ENCODE data around the gene DGLUCY.
"Not testable (repeated sequence)": the region's sequence is repeated elsewhere in the genome, so short reads cannot be mapped to it uniquely, and the experiment has no call there.

DGLUCY gene, protein sequence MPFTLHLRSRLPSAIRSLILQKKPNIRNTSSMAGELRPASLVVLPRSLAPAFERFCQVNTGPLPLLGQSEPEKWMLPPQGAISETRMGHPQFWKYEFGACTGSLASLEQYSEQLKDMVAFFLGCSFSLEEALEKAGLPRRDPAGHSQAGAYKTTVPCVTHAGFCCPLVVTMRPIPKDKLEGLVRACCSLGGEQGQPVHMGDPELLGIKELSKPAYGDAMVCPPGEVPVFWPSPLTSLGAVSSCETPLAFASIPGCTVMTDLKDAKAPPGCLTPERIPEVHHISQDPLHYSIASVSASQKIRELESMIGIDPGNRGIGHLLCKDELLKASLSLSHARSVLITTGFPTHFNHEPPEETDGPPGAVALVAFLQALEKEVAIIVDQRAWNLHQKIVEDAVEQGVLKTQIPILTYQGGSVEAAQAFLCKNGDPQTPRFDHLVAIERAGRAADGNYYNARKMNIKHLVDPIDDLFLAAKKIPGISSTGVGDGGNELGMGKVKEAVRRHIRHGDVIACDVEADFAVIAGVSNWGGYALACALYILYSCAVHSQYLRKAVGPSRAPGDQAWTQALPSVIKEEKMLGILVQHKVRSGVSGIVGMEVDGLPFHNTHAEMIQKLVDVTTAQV

GRCh38 chr14:91113829-91114078, at the start of gene DGLUCY:
DGLUCY (plus strand) TSS chr14:91114073; CDS start chr14:91160295, 46,222 bp downstream.
- H3K4me3 Mint-ChIP-seq: peak within 1 kb of the TSS; percentile 96 to 98
- peak; percentile 84 to 87 for ATAC-seq (replicated peaks)
- H3K27me3 Mint-ChIP-seq: no peaks in the 10 kb centered on the region
- H3K9me3 Mint-ChIP-seq: no peaks in the 10 kb centered on the region
- no peak for DNase-seq
- peaks cover 19 to 30% of the 10 kb centered on the region in 2 donors for H3K36me3 Mint-ChIP-seq
- H3K4me1 Mint-ChIP-seq: peaks cover 24 to 53% of the 10 kb centered on the region in 2 donors
- H3K27ac Mint-ChIP-seq: peak within 1 kb of the TSS; percentile 95

- H3K4me1 Mint-ChIP-seq: peaks cover 24 to 41% of the 10 kb centered on the region in 2 donors
Observed at GRCh38 chr14:91065266-91065665, 48.6 kb upstream of the DGLUCY start.

DNA sequence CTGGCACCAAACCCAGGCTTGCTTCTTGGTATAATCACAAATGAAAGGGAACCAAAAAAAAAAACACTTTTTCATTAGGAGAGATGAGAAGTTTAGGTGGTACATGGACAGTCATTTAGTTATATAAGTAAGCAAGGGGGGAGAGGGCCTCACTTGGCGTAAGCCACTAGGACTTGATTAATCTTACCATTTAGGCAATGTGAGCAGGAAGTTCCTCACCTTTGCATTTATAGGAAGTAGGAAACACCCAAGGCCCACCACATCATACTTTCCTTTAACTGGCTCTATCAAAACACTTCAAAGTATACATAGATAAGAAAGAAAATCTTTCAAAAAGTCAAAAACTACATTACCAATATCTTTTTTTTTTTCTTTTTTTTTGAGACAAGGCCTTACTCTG, 46.7 kb upstream of the DGLUCY start:
- Mint-ChIP-seq H3K27ac (peak overlapping the region; percentile 67), H3K36me3 (peaks cover 5 to 7% of the 10 kb centered on the region in 2 donors), H3K4me1 (peaks cover 26 to 41% of the 10 kb centered on the region in 2 donors), H3K9me3 (peaks cover 7 to 11% of the 10 kb centered on the region in 2 donors), H3K4me3 (no peak overlapping the region), H3K27me3 (no peaks in the 10 kb centered on the region)
- peak; percentile 64 to 73 for ATAC-seq (replicated peaks)
- no peak for DNase-seq

More at GRCh38 chr14:91065266-91065665, 48.6 kb upstream of the DGLUCY start:
- Mint-ChIP-seq H3K4me3 (no peak overlapping the region), H3K9me3 (peaks cover 5 to 7% of the 10 kb centered on the region in 2 donors), H3K27ac (peak overlapping the region; percentile 38), H3K36me3 (peaks cover under 1 to 6% of the 10 kb centered on the region in 2 donors), H3K27me3 (no peaks in the 10 kb centered on the region)
- DNase-seq: no peak
- ATAC-seq (replicated peaks): no peak

DNA sequence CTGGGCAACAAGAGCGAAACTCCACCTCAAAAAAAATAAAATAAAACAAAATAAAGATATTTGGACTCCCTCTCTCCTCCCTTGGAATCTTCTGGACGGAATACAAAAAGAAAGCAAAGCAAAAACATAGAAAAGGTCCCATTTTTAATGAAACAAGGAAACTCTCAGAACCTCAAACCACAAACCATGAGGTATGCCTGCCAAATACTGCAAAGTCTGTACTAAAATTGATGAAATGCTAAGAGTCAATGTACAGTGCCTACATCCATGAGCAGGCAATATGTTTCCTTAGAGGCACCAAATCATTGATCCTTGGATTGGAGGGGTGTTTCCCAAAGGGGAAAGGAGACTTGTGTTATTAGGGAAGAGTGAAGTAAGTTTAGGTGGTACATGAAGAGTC, 45.2 kb upstream of the DGLUCY start:
- no peak for DNase-seq
- H3K4me1 Mint-ChIP-seq: peaks cover 22 to 31% of the 10 kb centered on the region in 2 donors
- peaks cover 2 to 8% of the 10 kb centered on the region in 2 donors for H3K9me3 Mint-ChIP-seq
- ATAC-seq (replicated peaks): no peak
- no peak overlapping the region for H3K27ac Mint-ChIP-seq
- H3K27me3 Mint-ChIP-seq: no peaks in the 10 kb centered on the region
- H3K36me3 Mint-ChIP-seq: peaks cover 4 to 5% of the 10 kb centered on the region in 2 donors
- no peak overlapping the region for H3K4me3 Mint-ChIP-seq

GRCh38 chr14:91070572-91070971, 43.3 kb upstream of the DGLUCY start:
- Mint-ChIP-seq H3K27ac (no peak overlapping the region), H3K9me3 (peaks cover 1 to 5% of the 10 kb centered on the region in 2 donors), H3K36me3 (peaks cover 1 to 5% of the 10 kb centered on the region in 2 donors), H3K27me3 (no peaks in the 10 kb centered on the region), H3K4me1 (peaks cover 16 to 26% of the 10 kb centered on the region in 2 donors), H3K4me3 (no peak overlapping the region)
- ATAC-seq (replicated peaks): no peak
- no peak for DNase-seq

DNA sequence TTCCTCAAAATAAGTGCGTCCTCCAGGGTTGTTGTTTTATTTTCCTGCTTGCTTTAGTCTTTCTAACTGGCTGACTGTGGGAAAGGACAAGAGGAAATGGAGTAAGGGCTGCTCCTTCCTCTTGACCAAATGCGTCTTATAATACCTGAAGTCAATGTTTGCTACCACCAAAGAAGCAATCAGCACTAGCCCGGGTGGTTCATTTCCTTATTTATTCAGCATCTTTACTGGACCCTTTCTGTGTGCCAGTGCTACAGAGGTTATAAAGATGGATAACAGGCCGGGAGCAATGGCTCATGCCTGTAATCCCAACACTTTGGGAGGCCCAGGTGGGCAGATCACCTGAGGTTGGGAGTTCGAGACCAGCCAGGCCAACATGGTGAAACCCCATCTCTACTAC, 38.3 kb upstream of the DGLUCY start:
- no peaks in the 10 kb centered on the region for H3K27me3 Mint-ChIP-seq
- peaks cover 0 to 2% of the 10 kb centered on the region in 2 donors for H3K36me3 Mint-ChIP-seq
- H3K4me1 Mint-ChIP-seq: peaks cover 7% of the 10 kb centered on the region in 2 donors
- H3K27ac Mint-ChIP-seq: no peak overlapping the region
- no peak overlapping the region for H3K4me3 Mint-ChIP-seq
- H3K9me3 Mint-ChIP-seq: peaks cover 0 to 2% of the 10 kb centered on the region in 2 donors
- DNase-seq (no peak), ATAC-seq (replicated peaks) (no peak)

DNA sequence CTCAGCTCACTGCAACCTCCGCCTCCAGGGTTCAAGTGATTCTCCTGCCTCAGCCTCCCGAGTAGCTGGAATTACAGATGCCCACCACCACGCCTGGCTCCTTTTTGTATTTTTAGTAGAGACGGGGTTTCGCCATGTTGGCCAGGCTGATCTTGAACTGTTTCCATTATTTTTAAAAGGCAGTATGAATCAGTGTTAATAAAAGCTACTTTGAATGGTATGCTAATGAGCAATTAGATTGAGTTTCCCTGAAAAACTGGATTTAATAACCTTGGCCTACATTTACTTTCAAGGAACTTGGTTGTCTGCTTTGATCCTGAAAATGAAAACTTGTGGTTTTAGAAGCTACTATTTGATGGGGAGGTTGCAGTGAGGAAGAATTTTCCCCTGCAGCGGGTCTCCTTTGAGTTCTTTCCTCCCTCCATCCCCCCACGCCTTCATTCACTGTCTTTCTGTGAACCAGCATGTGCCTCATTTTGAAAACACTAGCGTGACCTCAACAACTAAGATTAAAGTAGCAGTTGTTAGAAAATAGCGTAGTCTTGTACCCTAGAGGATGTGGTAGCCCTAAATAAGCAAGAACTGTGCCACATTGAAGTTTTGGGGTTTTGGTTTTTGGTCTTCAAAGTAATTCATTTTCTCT, 35.7 kb upstream of the DGLUCY start:
- peaks cover 6 to 7% of the 10 kb centered on the region in 2 donors for H3K4me1 Mint-ChIP-seq
- DNase-seq (no peak), ATAC-seq (replicated peaks) (peak; percentile 76 to 84)
- peaks cover 0 to 4% of the 10 kb centered on the region in 2 donors for H3K36me3 Mint-ChIP-seq
- H3K27me3 Mint-ChIP-seq: no peaks in the 10 kb centered on the region
- H3K27ac Mint-ChIP-seq: peak overlapping the region; percentile 20
- H3K4me3 Mint-ChIP-seq: peak overlapping the region in 1 of 2 donors; percentile 22
- H3K9me3 Mint-ChIP-seq: no peaks in the 10 kb centered on the region

DNA sequence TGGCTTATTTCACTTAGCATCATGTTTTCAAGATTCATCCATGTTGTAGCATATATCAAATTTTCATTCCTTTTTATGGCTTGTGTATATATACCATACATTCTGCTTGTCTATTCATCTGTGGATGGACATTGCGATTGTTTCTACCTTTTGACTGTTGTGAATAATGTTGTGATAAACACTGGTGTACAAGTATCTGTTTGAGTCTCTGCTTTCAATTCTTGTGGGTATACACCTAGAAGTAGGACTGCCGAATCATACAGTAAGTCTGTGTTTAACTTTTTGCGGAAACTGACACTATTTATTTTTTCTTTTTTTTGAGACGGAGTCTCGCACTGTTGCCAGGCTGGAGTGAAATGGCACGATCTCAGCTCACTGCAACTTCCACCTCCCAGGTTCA, 33.8 kb upstream of the DGLUCY start:
- Mint-ChIP-seq H3K36me3 (peaks cover 0 to 4% of the 10 kb centered on the region in 2 donors), H3K4me3 (no peak overlapping the region), H3K4me1 (peaks cover 6 to 7% of the 10 kb centered on the region in 2 donors), H3K9me3 (no peaks in the 10 kb centered on the region), H3K27ac (no peak overlapping the region), H3K27me3 (no peaks in the 10 kb centered on the region)
- ATAC-seq (replicated peaks) (no peak), DNase-seq (no peak)

DNA sequence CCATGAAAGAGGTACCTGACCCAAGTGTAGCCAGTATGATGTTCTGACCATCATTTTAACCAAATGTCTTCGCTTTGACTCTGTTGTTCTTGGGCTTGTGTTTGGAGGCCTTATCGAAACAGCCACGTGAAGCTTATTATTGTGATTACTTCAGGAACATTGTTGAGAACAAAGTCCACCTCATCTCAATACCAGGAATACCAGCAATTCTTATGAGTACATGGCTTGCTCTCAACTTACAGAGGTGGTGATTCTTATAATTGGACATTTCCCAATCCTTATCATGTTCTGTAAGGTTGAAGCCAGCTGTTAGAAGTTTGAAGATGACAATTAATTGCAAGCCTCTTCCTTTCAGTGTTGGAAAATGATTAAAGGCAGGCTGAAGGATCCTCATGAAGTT, 31.6 kb upstream of the DGLUCY start:
- H3K9me3 Mint-ChIP-seq: no peaks in the 10 kb centered on the region
- peaks cover 6 to 13% of the 10 kb centered on the region in 2 donors for H3K4me1 Mint-ChIP-seq
- no peak overlapping the region for H3K4me3 Mint-ChIP-seq
- H3K36me3 Mint-ChIP-seq: peaks cover 0 to 4% of the 10 kb centered on the region in 2 donors
- no peak overlapping the region for H3K27ac Mint-ChIP-seq
- ATAC-seq (replicated peaks) (no peak), DNase-seq (no peak)
- H3K27me3 Mint-ChIP-seq: no peaks in the 10 kb centered on the region

- no peaks in the 10 kb centered on the region for H3K27me3 Mint-ChIP-seq
- H3K4me1 Mint-ChIP-seq: peaks cover 5 to 8% of the 10 kb centered on the region in 2 donors
- no peaks in the 10 kb centered on the region for H3K9me3 Mint-ChIP-seq
- H3K36me3 Mint-ChIP-seq: peaks cover 0 to 7% of the 10 kb centered on the region in 2 donors
- H3K4me3 Mint-ChIP-seq: no peak overlapping the region
- no peak for DNase-seq
- no peak overlapping the region for H3K27ac Mint-ChIP-seq
- ATAC-seq (replicated peaks): no peak
Observed at GRCh38 chr14:91084516-91084915, 29.4 kb upstream of the DGLUCY start.

DNA sequence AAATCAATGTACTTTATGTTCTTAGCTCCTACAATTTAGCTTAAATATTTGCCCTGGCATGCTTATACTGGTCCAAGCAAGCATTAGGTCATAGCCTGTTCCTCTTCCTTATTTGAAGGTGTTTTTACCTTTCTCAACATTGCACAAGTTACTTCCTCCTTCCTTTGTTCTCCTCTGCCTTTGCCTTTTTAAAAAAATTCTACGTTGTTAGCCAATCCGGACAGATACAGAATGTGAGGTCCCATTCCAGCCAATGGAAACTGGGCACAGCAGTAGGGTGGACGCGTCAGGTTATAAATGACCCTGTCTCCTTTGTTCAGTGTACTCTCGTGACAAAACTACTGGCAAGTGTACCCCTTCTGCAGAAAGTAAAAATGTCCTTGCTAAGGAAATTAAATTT, 26.4 kb upstream of the DGLUCY start:
- H3K27me3 Mint-ChIP-seq; DNase-seq; H3K27ac Mint-ChIP-seq; H3K36me3 Mint-ChIP-seq; H3K9me3 Mint-ChIP-seq; H3K4me3 Mint-ChIP-seq; ATAC-seq (replicated peaks): not testable (repeated sequence)
- peaks cover 7 to 17% of the 10 kb centered on the region in 2 donors for H3K4me1 Mint-ChIP-seq

GRCh38 chr14:91088585-91089235, 25.2 kb upstream of the DGLUCY start:
- Mint-ChIP-seq H3K9me3 (no peaks in the 10 kb centered on the region), H3K36me3 (peaks cover 0 to 3% of the 10 kb centered on the region in 2 donors), H3K4me3 (no peak overlapping the region), H3K27me3 (no peaks in the 10 kb centered on the region), H3K4me1 (peaks cover 9 to 17% of the 10 kb centered on the region in 2 donors), H3K27ac (no peak overlapping the region)
- ATAC-seq (replicated peaks): no peak
- no peak for DNase-seq

DNA sequence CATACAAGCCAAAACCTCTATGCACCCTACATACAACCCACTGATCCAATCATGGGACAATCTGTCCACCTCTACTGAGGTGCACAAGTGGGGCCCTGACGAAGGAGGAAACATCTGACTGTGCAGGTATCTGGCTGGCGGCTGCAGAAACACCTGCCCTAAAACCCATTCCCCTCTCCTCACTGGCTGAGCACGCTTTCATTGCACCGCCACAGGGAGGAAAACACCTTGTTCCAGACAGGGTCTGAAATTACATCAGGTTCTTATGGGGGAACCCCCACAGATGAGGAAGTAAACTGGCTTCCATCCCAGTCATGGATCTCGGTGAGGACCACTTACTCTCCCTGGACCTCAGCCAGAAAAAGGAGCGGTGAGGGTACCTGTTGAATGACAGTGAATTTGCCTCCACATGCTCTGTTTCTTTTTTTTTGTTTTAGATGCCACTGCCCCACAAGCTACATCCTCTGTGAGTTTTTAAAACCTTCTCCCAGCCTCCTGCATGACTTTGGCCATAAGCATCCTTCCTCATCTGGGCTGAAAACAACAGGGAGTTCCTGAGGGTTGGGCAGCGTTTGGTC, 23.8 kb upstream of the DGLUCY start:
- peak; percentile 46 for ATAC-seq (replicated peaks)
- H3K27me3 Mint-ChIP-seq: no peaks in the 10 kb centered on the region
- H3K4me3 Mint-ChIP-seq: no peak overlapping the region

GRCh38 chr14:91090743-91091142, 23.1 kb upstream of the DGLUCY start:
- DNase-seq: no peak
- no peak overlapping the region for H3K27ac Mint-ChIP-seq
- no peak overlapping the region for H3K4me3 Mint-ChIP-seq
- peaks cover 0 to 3% of the 10 kb centered on the region in 2 donors for H3K36me3 Mint-ChIP-seq
- peaks cover 9 to 17% of the 10 kb centered on the region in 2 donors for H3K4me1 Mint-ChIP-seq
- H3K9me3 Mint-ChIP-seq: no peaks in the 10 kb centered on the region
- ATAC-seq (replicated peaks): no peak
- H3K27me3 Mint-ChIP-seq: no peaks in the 10 kb centered on the region

More for the DNA sequence above, 23.8 kb upstream of the DGLUCY start:
- Mint-ChIP-seq H3K27ac (no peak overlapping the region), H3K36me3 (peaks cover 0 to 3% of the 10 kb centered on the region in 2 donors), H3K4me1 (peaks cover 9 to 17% of the 10 kb centered on the region in 2 donors), H3K9me3 (no peaks in the 10 kb centered on the region)
- no peak for DNase-seq

Data from stimulated activated naive B cell treated with anti-CD40 and anti-IgM and Interleukin-4, amounts not matched to agents 10 μg/mL and 1 μg/mL and 100 μg/mL, for 72 hours (primary cell).